HEK293 (cell line): Measurements from ENCODE around the gene RDH16.

ENCODE experiments used
- ZNF184 ChIP-seq: fragments of 450-650 bp; IDR thresholded peaks from 2 replicates; pipeline ENCODE4 v1.5.1; 2018; ENCODE audit warnings: missing biosample characterization, mild to moderate bottlenecking, missing genetic modification characterization
- ZNF843 ChIP-seq: fragments of 450-650 bp; formaldehyde crosslinking; IDR thresholded peaks from 2 replicates; pipeline ENCODE4 v1.5.1; 2016; ENCODE audit warnings: missing biosample characterization, missing genetic modification characterization

DNA sequence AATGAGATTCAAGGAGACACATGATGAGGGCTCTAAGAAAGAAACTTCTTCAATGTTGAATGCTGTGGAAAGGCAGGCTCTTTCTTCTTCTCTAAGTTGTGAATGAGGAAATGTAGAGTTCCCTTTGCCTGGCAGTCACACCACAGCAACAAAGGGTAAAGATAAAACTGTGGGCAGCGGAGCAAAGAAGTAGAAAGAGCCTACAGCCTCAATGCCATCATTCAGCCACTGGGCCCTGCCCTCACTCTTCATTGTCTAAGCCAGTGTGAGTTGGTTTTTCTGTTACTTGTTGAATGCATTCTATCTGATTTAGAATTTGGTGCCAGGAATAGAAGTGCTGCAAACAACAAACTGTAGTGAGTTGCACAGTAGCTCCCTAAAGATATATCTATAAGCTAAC, 35.4 kb downstream of the RDH16 start:
- no peak for TF ChIP-seq ZNF184
- no peak for TF ChIP-seq ZNF843 (tag by site-specific recombination)
